ENCODE data around the gene PLPP1.

PLPP1 gene

GRCh38 chr5:55530669-55531068, 4.1 kb downstream of the PLPP1 start:
- H3K4me3 ChIP-seq (ENCODE audit: low read depth in 1 of 2, low read length in 2 of 2), result peak overlapping the region in 1 of 2 donors; percentile 38
- no peaks in the 10 kb centered on the region for H3K27me3 ChIP-seq (ENCODE audit: control insufficient read depth in 1 of 2, insufficient read depth in 2 of 2, low read length in 2 of 2)
- no peaks in the 10 kb centered on the region for H3K9me3 ChIP-seq (ENCODE audit: control insufficient read depth in 1 of 2, low read length in 2 of 2)
- no peaks in the 10 kb centered on the region for H3K36me3 ChIP-seq (ENCODE audit: control insufficient read depth in 1 of 2, insufficient read depth in 2 of 2, low read length in 2 of 2)
- no peak overlapping the region for H3K9ac ChIP-seq (ENCODE audit: low read depth in 1 of 2, low read length in 2 of 2)
- peaks cover 14 to 17% of the 10 kb centered on the region in 2 donors for H3K4me1 ChIP-seq (ENCODE audit: control insufficient read depth in 1 of 2, insufficient read depth in 2 of 2, low read length in 2 of 2)
- no peak overlapping the region for H3K27ac ChIP-seq (ENCODE audit: low read depth, low read length)

- Histone ChIP-seq H3K9ac (ENCODE audit: low read depth in 1 of 2, low read length in 2 of 2) (no peak overlapping the region), H3K36me3 (ENCODE audit: control insufficient read depth in 1 of 2, insufficient read depth in 2 of 2, low read length in 2 of 2) (no peaks in the 10 kb centered on the region), H3K27ac (ENCODE audit: low read depth, low read length) (no peak overlapping the region), H3K4me1 (ENCODE audit: control insufficient read depth in 1 of 2, insufficient read depth in 2 of 2, low read length in 2 of 2) (peaks cover 31% of the 10 kb centered on the region in 2 donors), H3K9me3 (ENCODE audit: control insufficient read depth in 1 of 2, low read length in 2 of 2) (no peaks in the 10 kb centered on the region), H3K4me3 (ENCODE audit: low read depth in 1 of 2, low read length in 2 of 2) (no peak overlapping the region), H3K27me3 (ENCODE audit: control insufficient read depth in 1 of 2, insufficient read depth in 2 of 2, low read length in 2 of 2) (no peaks in the 10 kb centered on the region)
Observed at GRCh38 chr5:55524816-55525215, 9.9 kb downstream of the PLPP1 start.

GRCh38 chr5:55523293-55523692, 11.5 kb downstream of the PLPP1 start:
- H3K4me3 ChIP-seq (ENCODE audit: low read depth in 1 of 2, low read length in 2 of 2), result no peak overlapping the region
- peaks cover 36 to 41% of the 10 kb centered on the region in 2 donors for H3K4me1 ChIP-seq (ENCODE audit: control insufficient read depth in 1 of 2, insufficient read depth in 2 of 2, low read length in 2 of 2)
- no peak overlapping the region for H3K9ac ChIP-seq (ENCODE audit: low read depth in 1 of 2, low read length in 2 of 2)
- H3K9me3 ChIP-seq (ENCODE audit: control insufficient read depth in 1 of 2, low read length in 2 of 2), result no peaks in the 10 kb centered on the region
- H3K27me3 ChIP-seq (ENCODE audit: control insufficient read depth in 1 of 2, insufficient read depth in 2 of 2, low read length in 2 of 2), result no peaks in the 10 kb centered on the region
- H3K27ac ChIP-seq (ENCODE audit: low read depth, low read length), result no peak overlapping the region
- no peaks in the 10 kb centered on the region for H3K36me3 ChIP-seq (ENCODE audit: control insufficient read depth in 1 of 2, insufficient read depth in 2 of 2, low read length in 2 of 2)

GRCh38 chr5:55521881-55522280, 12.9 kb downstream of the PLPP1 start:
- Histone ChIP-seq H3K27me3 (ENCODE audit: control insufficient read depth in 1 of 2, insufficient read depth in 2 of 2, low read length in 2 of 2) (no peaks in the 10 kb centered on the region), H3K27ac (ENCODE audit: low read depth, low read length) (no peak overlapping the region), H3K9ac (ENCODE audit: low read depth in 1 of 2, low read length in 2 of 2) (peak overlapping the region in 1 of 2 donors; percentile 5), H3K4me1 (ENCODE audit: control insufficient read depth in 1 of 2, insufficient read depth in 2 of 2, low read length in 2 of 2) (peaks cover 40 to 46% of the 10 kb centered on the region in 2 donors), H3K36me3 (ENCODE audit: control insufficient read depth in 1 of 2, insufficient read depth in 2 of 2, low read length in 2 of 2) (no peaks in the 10 kb centered on the region), H3K9me3 (ENCODE audit: control insufficient read depth in 1 of 2, low read length in 2 of 2) (no peaks in the 10 kb centered on the region), H3K4me3 (ENCODE audit: low read depth in 1 of 2, low read length in 2 of 2) (peak overlapping the region in 1 of 2 donors; percentile 1)

- H3K9me3 ChIP-seq (ENCODE audit: control insufficient read depth in 1 of 2, low read length in 2 of 2), result no peaks in the 10 kb centered on the region
- H3K9ac ChIP-seq (ENCODE audit: low read depth in 1 of 2, low read length in 2 of 2), result no peak overlapping the region
- no peaks in the 10 kb centered on the region for H3K36me3 ChIP-seq (ENCODE audit: control insufficient read depth in 1 of 2, insufficient read depth in 2 of 2, low read length in 2 of 2)
- peaks cover 50 to 59% of the 10 kb centered on the region in 2 donors for H3K4me1 ChIP-seq (ENCODE audit: control insufficient read depth in 1 of 2, insufficient read depth in 2 of 2, low read length in 2 of 2)
- no peaks in the 10 kb centered on the region for H3K27me3 ChIP-seq (ENCODE audit: control insufficient read depth in 1 of 2, insufficient read depth in 2 of 2, low read length in 2 of 2)
- H3K27ac ChIP-seq (ENCODE audit: low read depth, low read length), result no peak overlapping the region
- no peak overlapping the region for H3K4me3 ChIP-seq (ENCODE audit: low read depth in 1 of 2, low read length in 2 of 2)
Observed at GRCh38 chr5:55520117-55520839, 14.5 kb downstream of the PLPP1 start.

- Histone ChIP-seq H3K9ac (ENCODE audit: low read depth in 1 of 2, low read length in 2 of 2) (no peak overlapping the region), H3K36me3 (ENCODE audit: control insufficient read depth in 1 of 2, insufficient read depth in 2 of 2, low read length in 2 of 2) (no peaks in the 10 kb centered on the region), H3K4me3 (ENCODE audit: low read depth in 1 of 2, low read length in 2 of 2) (peak overlapping the region in 1 of 2 donors; percentile 13), H3K4me1 (ENCODE audit: control insufficient read depth in 1 of 2, insufficient read depth in 2 of 2, low read length in 2 of 2) (peaks cover 50 to 66% of the 10 kb centered on the region in 2 donors), H3K27me3 (ENCODE audit: control insufficient read depth in 1 of 2, insufficient read depth in 2 of 2, low read length in 2 of 2) (no peaks in the 10 kb centered on the region), H3K27ac (ENCODE audit: low read depth, low read length) (peak overlapping the region; percentile 50), H3K9me3 (ENCODE audit: control insufficient read depth in 1 of 2, low read length in 2 of 2) (no peaks in the 10 kb centered on the region)
Observed at GRCh38 chr5:55518831-55519390, 15.9 kb downstream of the PLPP1 start.

- Histone ChIP-seq H3K9me3 (ENCODE audit: control insufficient read depth in 1 of 2, low read length in 2 of 2) (no peaks in the 10 kb centered on the region), H3K4me3 (ENCODE audit: low read depth in 1 of 2, low read length in 2 of 2) (peak overlapping the region in 1 of 2 donors; percentile 9), H3K9ac (ENCODE audit: low read depth in 1 of 2, low read length in 2 of 2) (peak overlapping the region in 1 of 2 donors; percentile 11), H3K27ac (ENCODE audit: low read depth, low read length) (no peak overlapping the region), H3K4me1 (ENCODE audit: control insufficient read depth in 1 of 2, insufficient read depth in 2 of 2, low read length in 2 of 2) (peaks cover 50 to 66% of the 10 kb centered on the region in 2 donors), H3K36me3 (ENCODE audit: control insufficient read depth in 1 of 2, insufficient read depth in 2 of 2, low read length in 2 of 2) (no peaks in the 10 kb centered on the region), H3K27me3 (ENCODE audit: control insufficient read depth in 1 of 2, insufficient read depth in 2 of 2, low read length in 2 of 2) (no peaks in the 10 kb centered on the region)
Observed at GRCh38 chr5:55517804-55518203, 17.0 kb downstream of the PLPP1 start.

GRCh38 chr5:55511010-55511409, 23.8 kb downstream of the PLPP1 start:
- Histone ChIP-seq H3K36me3 (ENCODE audit: control insufficient read depth in 1 of 2, insufficient read depth in 2 of 2, low read length in 2 of 2) (no peaks in the 10 kb centered on the region), H3K27ac (ENCODE audit: low read depth, low read length) (no peak overlapping the region), H3K27me3 (ENCODE audit: control insufficient read depth in 1 of 2, insufficient read depth in 2 of 2, low read length in 2 of 2) (no peaks in the 10 kb centered on the region), H3K9me3 (ENCODE audit: control insufficient read depth in 1 of 2, low read length in 2 of 2) (no peaks in the 10 kb centered on the region), H3K4me3 (ENCODE audit: low read depth in 1 of 2, low read length in 2 of 2) (no peak overlapping the region), H3K4me1 (ENCODE audit: control insufficient read depth in 1 of 2, insufficient read depth in 2 of 2, low read length in 2 of 2) (peaks cover 26 to 60% of the 10 kb centered on the region in 2 donors), H3K9ac (ENCODE audit: low read depth in 1 of 2, low read length in 2 of 2) (no peak overlapping the region)

- H3K9ac ChIP-seq (ENCODE audit: low read depth in 1 of 2, low read length in 2 of 2), result no peak overlapping the region
- H3K36me3 ChIP-seq (ENCODE audit: control insufficient read depth in 1 of 2, insufficient read depth in 2 of 2, low read length in 2 of 2), result no peaks in the 10 kb centered on the region
- H3K27me3 ChIP-seq (ENCODE audit: control insufficient read depth in 1 of 2, insufficient read depth in 2 of 2, low read length in 2 of 2), result no peaks in the 10 kb centered on the region
- peaks cover 24 to 56% of the 10 kb centered on the region in 2 donors for H3K4me1 ChIP-seq (ENCODE audit: control insufficient read depth in 1 of 2, insufficient read depth in 2 of 2, low read length in 2 of 2)
- no peaks in the 10 kb centered on the region for H3K9me3 ChIP-seq (ENCODE audit: control insufficient read depth in 1 of 2, low read length in 2 of 2)
- H3K27ac ChIP-seq (ENCODE audit: low read depth, low read length), result peak overlapping the region; percentile 52
- H3K4me3 ChIP-seq (ENCODE audit: low read depth in 1 of 2, low read length in 2 of 2), result peak overlapping the region in 1 of 2 donors; percentile 19
Observed at GRCh38 chr5:55510523-55510880, 24.3 kb downstream of the PLPP1 start.

GRCh38 chr5:55509796-55510522, 24.8 kb downstream of the PLPP1 start:
- Histone ChIP-seq H3K4me1 (ENCODE audit: control insufficient read depth in 1 of 2, insufficient read depth in 2 of 2, low read length in 2 of 2) (peaks cover 24 to 56% of the 10 kb centered on the region in 2 donors), H3K27ac (ENCODE audit: low read depth, low read length) (no peak overlapping the region), H3K9ac (ENCODE audit: low read depth in 1 of 2, low read length in 2 of 2) (peak overlapping the region in 1 of 2 donors; percentile 17)

More at GRCh38 chr5:55509796-55510522, 24.8 kb downstream of the PLPP1 start:
- Histone ChIP-seq H3K9me3 (ENCODE audit: control insufficient read depth in 1 of 2, low read length in 2 of 2) (no peaks in the 10 kb centered on the region), H3K4me3 (ENCODE audit: low read depth in 1 of 2, low read length in 2 of 2) (peak overlapping the region; percentile 18 to 19), H3K36me3 (ENCODE audit: control insufficient read depth in 1 of 2, insufficient read depth in 2 of 2, low read length in 2 of 2) (no peaks in the 10 kb centered on the region), H3K27me3 (ENCODE audit: control insufficient read depth in 1 of 2, insufficient read depth in 2 of 2, low read length in 2 of 2) (no peaks in the 10 kb centered on the region)

All from duodenal mucosa (tissue), 2 donors.